Gastroesophageal sphincter (tissue), 4 donors: Measurements from ENCODE around the gene MED27. TPM values are rescaled to one million over a fixed set of nuclear protein-coding genes. Genes with fewer than 3 reads are reported as not detected.

Experiments
- ATAC-seq: fragments of 150-250 bp; one replicate; pipeline ENCODE4 v1.9.1; 2016; ENCODE audit warnings: mild to moderate bottlenecking, moderate library complexity
- H3K27ac ChIP-seq, 4 donors: fragments of 200-600 bp; sonication (generic) in 3 of 4; 1 replicate in 3 of 4; 2 replicates in 1 of 4; pipeline ENCODE4 v1.5.1; 2016 to 2019
- H3K27me3 ChIP-seq: fragments of 200-600 bp; sonication (generic); one replicate; pipeline ENCODE4 v1.5.1; 2019
- H3K36me3 ChIP-seq, 2 donors: fragments of 200-600 bp; sonication (generic); one replicate each; pipeline ENCODE4 v1.5.1; 2019; ENCODE audit warnings: control low read depth in 1 of 2
- H3K4me1 ChIP-seq, 3 donors: fragments of 200-600 bp; sonication (generic); 1 replicate in 2 of 3; 2 replicates in 1 of 3; pipeline ENCODE4 v1.5.1; 2016 to 2019; ENCODE audit warnings: control low read depth in 2 of 3
- H3K4me3 ChIP-seq, 2 donors: fragments of 200-600 bp; sonication (generic); one replicate each; pipeline ENCODE4 v1.5.1; 2019; ENCODE audit warnings: mild to moderate bottlenecking in 1 of 2, moderate library complexity in 1 of 2
- H3K9me3 ChIP-seq, 3 donors: fragments of 200-600 bp; sonication (generic); one replicate each; pipeline ENCODE4 v1.5.1; 2017 to 2019; ENCODE audit warnings: control low read depth in 2 of 3
- CTCF ChIP-seq, 4 experiments: fragments of 200-600 bp in 2 of 4; fragments of 450-650 bp in 2 of 4; sonication (generic) in 1 of 4; IDR thresholded peaks; one replicate each; pipeline ENCODE4 v1.5.1; 2017 to 2019; ENCODE audit warnings: antibody characterized with exemption in 4 of 4, mild to moderate bottlenecking in 2 of 4, moderate library complexity in 2 of 4
- EP300 ChIP-seq: sonication (generic); formaldehyde crosslinking; IDR thresholded peaks from one replicate; pipeline ENCODE4 v1.6.1; 2017; ENCODE audit warnings: antibody characterized with exemption, mild to moderate bottlenecking
- POLR2A ChIP-seq, 2 donors: fragments of 450-650 bp; IDR thresholded peaks; one replicate each; pipeline ENCODE4 v1.6.1; 2017; ENCODE audit warnings: antibody characterized with exemption in 2 of 2, mild to moderate bottlenecking in 2 of 2, moderate library complexity in 1 of 2
- POLR2AphosphoS5 ChIP-seq: sonication (generic); formaldehyde crosslinking; IDR thresholded peaks from one replicate; pipeline ENCODE4 v1.6.1; 2017; ENCODE audit warnings: antibody characterized with exemption
- WGBS, 2 donors: methylation state at CpG; one replicate each; pipeline ENCODE4 v1.1.5; 2018; ENCODE audit warnings: low coverage in 1 of 2; 5-methylcytosine and 5-hydroxymethylcytosine counted together
- total RNA-seq, 4 donors: library from RNA; depleted of rRNA; stranded (reverse); fragments of >200 nt; gene quantifications; one replicate each; pipeline ENCODE4 v1.1.0, GENCODE V29; 2016

Gene MED27
- total RNA-seq, 4 donors from 2014 or later = 13.2 to 21.0 (median 13.9) TPM

GRCh38 chr9:132114102-132114707 is 34.5 kb upstream of the MED27 start:
- TF ChIP-seq POLR2A (IDR thresholded peaks at IDR 0.05) (no peak), EP300 (no peak)
- Histone ChIP-seq H3K27me3 (peaks cover 53% of the 10 kb centered on the region), H3K4me1 (no peaks in the 10 kb centered on the region), H3K4me3 (no peak overlapping the region), H3K9me3 (no peaks in the 10 kb centered on the region), H3K27ac (no peak overlapping the region), H3K36me3 (no peaks in the 10 kb centered on the region)
- peak; percentile 50 for ATAC-seq
- 26 to 41% methylated on average over 8 to 17 of the region's 18 CpGs for WGBS, 2 donors

- Histone ChIP-seq H3K27me3 (peaks cover 57% of the 10 kb centered on the region), H3K9me3 (no peaks in the 10 kb centered on the region), H3K4me1 (no peaks in the 10 kb centered on the region), H3K27ac (no peak overlapping the region), H3K36me3 (no peaks in the 10 kb centered on the region), H3K4me3 (no peak overlapping the region)
- WGBS, 2 donors = 67 to 76% methylated on average over 5 of the region's 5 CpGs
- TF ChIP-seq EP300 (no peak), POLR2AphosphoS5 (no peak)
- ATAC-seq = no peak
Observed at GRCh38 chr9:132109291-132109690, 29.6 kb upstream of the MED27 start.

- no peaks in the 10 kb centered on the region for H3K4me1 ChIP-seq
- H3K36me3 ChIP-seq = no peaks in the 10 kb centered on the region
- no peak overlapping the region for H3K4me3 ChIP-seq
- TF ChIP-seq CTCF (IDR thresholded peaks at IDR 0.05) (no peak), POLR2AphosphoS5 (no peak), EP300 (no peak), POLR2A (IDR thresholded peaks at IDR 0.05) (no peak)
- ATAC-seq = no peak
- no peak overlapping the region for H3K27ac ChIP-seq
- 66 to 71% methylated on average over 6 to 7 of the region's 7 CpGs for WGBS, 2 donors
- H3K9me3 ChIP-seq = no peaks in the 10 kb centered on the region
- H3K27me3 ChIP-seq = peaks cover 60% of the 10 kb centered on the region
Observed at GRCh38 chr9:132108728-132109127, 29.1 kb upstream of the MED27 start.

- H3K27ac ChIP-seq = no peak overlapping the region
- no peaks in the 10 kb centered on the region for H3K4me1 ChIP-seq
- peaks cover 61% of the 10 kb centered on the region for H3K27me3 ChIP-seq
- 58% methylated on average over 6 of the region's 8 CpGs; no CpG with 5 or more reads in 1 of the 2 donors for WGBS, 2 donors
- ATAC-seq = no peak
- no peak for TF ChIP-seq EP300
- TF ChIP-seq POLR2A (IDR thresholded peaks at IDR 0.05) = no peak
- TF ChIP-seq POLR2AphosphoS5 = no peak
- TF ChIP-seq CTCF (IDR thresholded peaks at IDR 0.05) = no peak
- H3K9me3 ChIP-seq = peaks cover 0 to 13% (median 0%) of the 10 kb centered on the region in 3 donors
- no peak overlapping the region for H3K4me3 ChIP-seq
- H3K36me3 ChIP-seq = no peaks in the 10 kb centered on the region
Observed at GRCh38 chr9:132099741-132100407, 20.2 kb upstream of the MED27 start.

- no peak overlapping the region for H3K4me3 ChIP-seq
- no peaks in the 10 kb centered on the region for H3K4me1 ChIP-seq
- no peak overlapping the region for H3K27ac ChIP-seq
- H3K36me3 ChIP-seq = no peaks in the 10 kb centered on the region
- WGBS, 2 donors = 56 to 59% methylated on average over 7 of the region's 7 CpGs
- no peak for TF ChIP-seq CTCF (IDR thresholded peaks at IDR 0.05)
- TF ChIP-seq POLR2AphosphoS5 = no peak
- TF ChIP-seq POLR2A (IDR thresholded peaks at IDR 0.05) = no peak
- no peak for TF ChIP-seq EP300
- peaks cover 0 to 13% (median 0%) of the 10 kb centered on the region in 3 donors for H3K9me3 ChIP-seq
- no peak for ATAC-seq
- peaks cover 54% of the 10 kb centered on the region for H3K27me3 ChIP-seq
Observed at GRCh38 chr9:132099167-132099566, 19.5 kb upstream of the MED27 start.

GRCh38 chr9:132094314-132094791 is 14.7 kb upstream of the MED27 start:
- no peak for TF ChIP-seq POLR2A (IDR thresholded peaks at IDR 0.05)
- TF ChIP-seq EP300 = no peak
- no peak for TF ChIP-seq CTCF (IDR thresholded peaks at IDR 0.05)
- no peak for TF ChIP-seq POLR2AphosphoS5
- Histone ChIP-seq H3K4me3 (no peak overlapping the region), H3K27me3 (peaks cover 37% of the 10 kb centered on the region), H3K36me3 (no peaks in the 10 kb centered on the region), H3K4me1 (no peaks in the 10 kb centered on the region), H3K27ac (no peak overlapping the region), H3K9me3 (no peaks in the 10 kb centered on the region)
- 33 to 43% methylated on average over 2 of the region's 2 CpGs for WGBS, 2 donors
- ATAC-seq = no peak
